ENCODE results near the gene CORIN. TPM values are rescaled to one million over a fixed set of nuclear protein-coding genes. Genes with fewer than 3 reads are reported as not detected.

The CORIN gene
- total and polyA plus RNA-seq, 4 donors: 0.02 to 0.23 (median 0.15) TPM

GRCh38 chr4:47662975-47663374 lies 174.9 kb downstream of the CORIN start:
- no peaks in the 10 kb centered on the region for H3K27me3 ChIP-seq (ENCODE audit: control insufficient read depth in 4 of 4, insufficient read depth in 4 of 4, low read length in 3 of 4)
- 80% methylated on average over 3 of the region's 3 CpGs for WGBS
- TF ChIP-seq RXRA (IDR thresholded peaks at IDR 0.05): no peak
- TF ChIP-seq TAF1 (conservative IDR thresholded peaks at IDR 0.05): no peak
- peak; percentile 12 for TF ChIP-seq CTCF (IDR thresholded peaks at IDR 0.05; ENCODE audit: low read depth, low read length, missing input control)
- no peak for TF ChIP-seq MAX (IDR thresholded peaks at IDR 0.05)
- no peak overlapping the region for H3K4me3 ChIP-seq (ENCODE audit: low read depth in 1 of 3, low read length in 3 of 3)
- H3K27ac ChIP-seq (ENCODE audit: low read depth in 1 of 2, low read length in 2 of 2): no peak overlapping the region
- H3K9me3 ChIP-seq (ENCODE audit: control insufficient read depth in 4 of 4, low read length in 3 of 4): no peaks in the 10 kb centered on the region
- no peak for DNase-seq (ENCODE audit: low spot score)
- no peak overlapping the region for H3K9ac ChIP-seq (ENCODE audit: low read depth in 1 of 2, low read length in 2 of 2)
- no peaks in the 10 kb centered on the region for H3K36me3 ChIP-seq (ENCODE audit: control insufficient read depth in 4 of 4, insufficient read depth in 3 of 4, low read depth in 1 of 4, low read length in 3 of 4)
- no peaks in the 10 kb centered on the region for H3K4me1 ChIP-seq (ENCODE audit: control insufficient read depth in 4 of 4, insufficient read depth in 4 of 4, low read length in 3 of 4)

DNA sequence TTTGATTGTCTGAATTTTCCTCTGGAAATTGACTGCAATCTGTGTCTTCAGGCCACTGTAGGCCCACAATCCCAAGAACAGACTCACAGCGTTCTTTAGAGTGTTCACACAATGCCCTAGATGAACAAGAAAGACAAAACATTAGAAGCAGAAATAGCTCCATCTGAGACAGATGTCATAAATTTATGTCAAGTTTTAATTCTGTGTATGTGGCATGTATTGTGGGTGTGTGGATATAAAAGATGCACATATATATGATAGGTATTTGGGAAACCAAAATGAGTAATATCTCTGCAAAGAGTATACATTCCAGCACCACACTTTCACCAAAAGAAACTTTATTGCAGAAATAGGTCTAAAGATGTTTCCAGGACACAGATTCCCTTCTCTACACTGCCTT lies 176.1 kb downstream of the CORIN start:
- Histone ChIP-seq H3K9ac (ENCODE audit: low read depth in 1 of 2, low read length in 2 of 2) (no peak overlapping the region), H3K4me1 (ENCODE audit: control insufficient read depth in 4 of 4, insufficient read depth in 4 of 4, low read length in 3 of 4) (no peaks in the 10 kb centered on the region), H3K27ac (ENCODE audit: low read depth in 1 of 2, low read length in 2 of 2) (no peak overlapping the region), H3K36me3 (ENCODE audit: control insufficient read depth in 4 of 4, insufficient read depth in 3 of 4, low read depth in 1 of 4, low read length in 3 of 4) (no peaks in the 10 kb centered on the region), H3K4me3 (ENCODE audit: low read depth in 1 of 3, low read length in 3 of 3) (no peak overlapping the region), H3K27me3 (ENCODE audit: control insufficient read depth in 4 of 4, insufficient read depth in 4 of 4, low read length in 3 of 4) (no peaks in the 10 kb centered on the region), H3K9me3 (ENCODE audit: control insufficient read depth in 4 of 4, low read length in 3 of 4) (no peaks in the 10 kb centered on the region)
- 90% methylated on average over 1 of the region's 1 CpG for WGBS
- TF ChIP-seq HNF4G (IDR thresholded peaks at IDR 0.05) (no peak), HNF4A (conservative IDR thresholded peaks at IDR 0.05) (no peak)
- no peak for DNase-seq (ENCODE audit: low spot score)

DNA sequence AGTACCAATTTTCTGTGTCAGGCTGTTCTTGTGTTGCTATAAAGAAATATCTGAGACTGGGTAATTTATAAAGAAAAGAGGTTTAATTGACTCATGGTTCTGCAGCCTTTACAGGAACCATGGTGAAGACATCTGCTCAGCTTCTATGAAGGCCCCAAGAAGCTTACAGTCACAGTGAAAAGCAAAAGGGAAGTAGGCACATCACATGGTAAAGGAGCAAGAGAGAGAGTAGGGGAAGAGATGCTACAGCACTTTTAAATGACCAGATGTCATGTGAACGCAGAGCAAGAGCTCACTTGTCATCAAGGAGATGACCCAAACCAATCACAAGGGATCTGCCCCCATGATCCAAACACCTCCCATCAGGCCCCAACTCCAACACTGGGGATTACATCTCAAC lies 178.5 kb downstream of the CORIN start:
- H3K9me3 ChIP-seq (ENCODE audit: control insufficient read depth in 4 of 4, low read length in 3 of 4): no peaks in the 10 kb centered on the region
- no peak overlapping the region for H3K4me3 ChIP-seq (ENCODE audit: low read depth in 1 of 3, low read length in 3 of 3)
- H3K4me1 ChIP-seq (ENCODE audit: control insufficient read depth in 4 of 4, insufficient read depth in 4 of 4, low read length in 3 of 4): no peaks in the 10 kb centered on the region
- no peak for TF ChIP-seq RXRA (IDR thresholded peaks at IDR 0.05)
- no peak for TF ChIP-seq CTCF (IDR thresholded peaks at IDR 0.05; ENCODE audit: low read depth, low read length, missing input control)
- TF ChIP-seq TAF1 (conservative IDR thresholded peaks at IDR 0.05): no peak
- no peak for TF ChIP-seq JUND (IDR thresholded peaks at IDR 0.05)
- no peak for TF ChIP-seq GABPA (IDR thresholded peaks at IDR 0.05 in 1 of 2, conservative IDR thresholded peaks at IDR 0.05 in 1 of 2)
- TF ChIP-seq FOXA2 (IDR thresholded peaks at IDR 0.05): no peak
- no peak for TF ChIP-seq EGR1 (IDR thresholded peaks at IDR 0.05; ENCODE audit: low read depth in 2 of 2)
- TF ChIP-seq HNF4G (IDR thresholded peaks at IDR 0.05): no peak
- TF ChIP-seq YY1 (IDR thresholded peaks at IDR 0.05): no peak
- TF ChIP-seq, protein P1, sequence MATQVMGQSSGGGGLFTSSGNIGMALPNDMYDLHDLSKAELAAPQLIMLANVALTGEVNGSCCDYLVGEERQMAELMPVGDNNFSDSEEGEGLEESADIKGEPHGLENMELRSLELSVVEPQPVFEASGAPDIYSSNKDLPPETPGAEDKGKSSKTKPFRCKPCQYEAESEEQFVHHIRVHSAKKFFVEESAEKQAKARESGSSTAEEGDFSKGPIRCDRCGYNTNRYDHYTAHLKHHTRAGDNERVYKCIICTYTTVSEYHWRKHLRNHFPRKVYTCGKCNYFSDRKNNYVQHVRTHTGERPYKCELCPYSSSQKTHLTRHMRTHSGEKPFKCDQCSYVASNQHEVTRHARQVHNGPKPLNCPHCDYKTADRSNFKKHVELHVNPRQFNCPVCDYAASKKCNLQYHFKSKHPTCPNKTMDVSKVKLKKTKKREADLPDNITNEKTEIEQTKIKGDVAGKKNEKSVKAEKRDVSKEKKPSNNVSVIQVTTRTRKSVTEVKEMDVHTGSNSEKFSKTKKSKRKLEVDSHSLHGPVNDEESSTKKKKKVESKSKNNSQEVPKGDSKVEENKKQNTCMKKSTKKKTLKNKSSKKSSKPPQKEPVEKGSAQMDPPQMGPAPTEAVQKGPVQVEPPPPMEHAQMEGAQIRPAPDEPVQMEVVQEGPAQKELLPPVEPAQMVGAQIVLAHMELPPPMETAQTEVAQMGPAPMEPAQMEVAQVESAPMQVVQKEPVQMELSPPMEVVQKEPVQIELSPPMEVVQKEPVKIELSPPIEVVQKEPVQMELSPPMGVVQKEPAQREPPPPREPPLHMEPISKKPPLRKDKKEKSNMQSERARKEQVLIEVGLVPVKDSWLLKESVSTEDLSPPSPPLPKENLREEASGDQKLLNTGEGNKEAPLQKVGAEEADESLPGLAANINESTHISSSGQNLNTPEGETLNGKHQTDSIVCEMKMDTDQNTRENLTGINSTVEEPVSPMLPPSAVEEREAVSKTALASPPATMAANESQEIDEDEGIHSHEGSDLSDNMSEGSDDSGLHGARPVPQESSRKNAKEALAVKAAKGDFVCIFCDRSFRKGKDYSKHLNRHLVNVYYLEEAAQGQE (IDR thresholded peaks at IDR 0.05): no peak
- TF ChIP-seq, protein P2, sequence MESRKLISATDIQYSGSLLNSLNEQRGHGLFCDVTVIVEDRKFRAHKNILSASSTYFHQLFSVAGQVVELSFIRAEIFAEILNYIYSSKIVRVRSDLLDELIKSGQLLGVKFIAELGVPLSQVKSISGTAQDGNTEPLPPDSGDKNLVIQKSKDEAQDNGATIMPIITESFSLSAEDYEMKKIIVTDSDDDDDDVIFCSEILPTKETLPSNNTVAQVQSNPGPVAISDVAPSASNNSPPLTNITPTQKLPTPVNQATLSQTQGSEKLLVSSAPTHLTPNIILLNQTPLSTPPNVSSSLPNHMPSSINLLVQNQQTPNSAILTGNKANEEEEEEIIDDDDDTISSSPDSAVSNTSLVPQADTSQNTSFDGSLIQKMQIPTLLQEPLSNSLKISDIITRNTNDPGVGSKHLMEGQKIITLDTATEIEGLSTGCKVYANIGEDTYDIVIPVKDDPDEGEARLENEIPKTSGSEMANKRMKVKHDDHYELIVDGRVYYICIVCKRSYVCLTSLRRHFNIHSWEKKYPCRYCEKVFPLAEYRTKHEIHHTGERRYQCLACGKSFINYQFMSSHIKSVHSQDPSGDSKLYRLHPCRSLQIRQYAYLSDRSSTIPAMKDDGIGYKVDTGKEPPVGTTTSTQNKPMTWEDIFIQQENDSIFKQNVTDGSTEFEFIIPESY (IDR thresholded peaks at IDR 0.05): no peak
- no peak for TF ChIP-seq ATF3 (IDR thresholded peaks at IDR 0.05)
- no peak for TF ChIP-seq HNF4A (conservative IDR thresholded peaks at IDR 0.05)
- TF ChIP-seq NR2F2 (IDR thresholded peaks at IDR 0.05): no peak
- TF ChIP-seq SP1 (IDR thresholded peaks at IDR 0.05): no peak
- TF ChIP-seq FOXA1 (IDR thresholded peaks at IDR 0.05): no peak
- TF ChIP-seq MAX (IDR thresholded peaks at IDR 0.05): no peak
- DNase-seq (ENCODE audit: low spot score): no peak
- no peaks in the 10 kb centered on the region for H3K36me3 ChIP-seq (ENCODE audit: control insufficient read depth in 4 of 4, insufficient read depth in 3 of 4, low read depth in 1 of 4, low read length in 3 of 4)
- H3K9ac ChIP-seq (ENCODE audit: low read depth in 1 of 2, low read length in 2 of 2): no peak overlapping the region
- no peak overlapping the region for H3K27ac ChIP-seq (ENCODE audit: low read depth in 1 of 2, low read length in 2 of 2)
- WGBS: 98% methylated on average over 1 of the region's 1 CpG
- no peaks in the 10 kb centered on the region for H3K27me3 ChIP-seq (ENCODE audit: control insufficient read depth in 4 of 4, insufficient read depth in 4 of 4, low read length in 3 of 4)
